Measurements from ENCODE around the gene ILKAP.

ILKAP gene

GRCh38 chr2:238203094-238203972, at the start of gene ILKAP:
Gene ILKAP, minus strand, starts transcription at chr2:238203695. Its CDS starts 142 bp downstream, at chr2:238203553.
- peak; percentile 80 for DNase-seq

GRCh38 chr2:238252766-238253630, 49.5 kb upstream of the ILKAP start:
- no peak for DNase-seq

GRCh38 chr2:238251986-238252385, 48.5 kb upstream of the ILKAP start:
- DNase-seq = no peak

GRCh38 chr2:238251331-238251730, 47.8 kb upstream of the ILKAP start:
- DNase-seq = no peak

- no peak for DNase-seq
These were observed 47.4 kb upstream of the ILKAP start for GRCh38 chr2:238250896-238251295.

GRCh38 chr2:238247841-238248453, 44.5 kb upstream of the ILKAP start:
- no peak for DNase-seq

- DNase-seq = no peak
These were observed 43.7 kb upstream of the ILKAP start for GRCh38 chr2:238247002-238247822.

GRCh38 chr2:238244151-238244550, 40.7 kb upstream of the ILKAP start:
- peak; percentile 23 for DNase-seq

- DNase-seq = peak; percentile 23
These were observed 40.1 kb upstream of the ILKAP start for GRCh38 chr2:238243496-238244076.

GRCh38 chr2:238242731-238243495, 39.4 kb upstream of the ILKAP start:
- peak; percentile 41 for DNase-seq

GRCh38 chr2:238241970-238242369, 38.5 kb upstream of the ILKAP start:
- DNase-seq = no peak

- DNase-seq = peak; percentile 94
These were observed 37.5 kb upstream of the ILKAP start for GRCh38 chr2:238240757-238241711.

- DNase-seq = peak; percentile 93
These were observed 36.6 kb upstream of the ILKAP start, which contains the start of gene HES6 for GRCh38 chr2:238239863-238240756. Gene HES6, minus strand, starts transcription at chr2:238240038. Its CDS starts 133 bp downstream, at chr2:238239905.

GRCh38 chr2:238239543-238239862, 36.0 kb upstream of the ILKAP start:
- DNase-seq = no peak

- peak; percentile 65 for DNase-seq
These were observed 35.5 kb upstream of the ILKAP start for GRCh38 chr2:238238766-238239542.

- DNase-seq = no peak
These were observed 34.8 kb upstream of the ILKAP start for GRCh38 chr2:238238311-238238765.

GRCh38 chr2:238237431-238238135, 34.1 kb upstream of the ILKAP start:
- DNase-seq = no peak

All from NCI-H774 (cell line).